GM18873 (cell line): Measurements from ENCODE around the gene FBLN1.
"Not testable (repeated sequence)": the region's sequence is repeated elsewhere in the genome, so short reads cannot be mapped to it uniquely, and the experiment has no call there.

Source experiments
- ATAC-seq: cut with Tn5 transposase; IDR thresholded peaks from one replicate; pipeline ENCODE4 v1.9.1; 2021; ENCODE audit warnings: mild to moderate bottlenecking, moderate library complexity, moderate number of reproducible peaks; ENCODE audit not compliant: unreplicated experiment, low FRiP score

The FBLN1 gene

DNA sequence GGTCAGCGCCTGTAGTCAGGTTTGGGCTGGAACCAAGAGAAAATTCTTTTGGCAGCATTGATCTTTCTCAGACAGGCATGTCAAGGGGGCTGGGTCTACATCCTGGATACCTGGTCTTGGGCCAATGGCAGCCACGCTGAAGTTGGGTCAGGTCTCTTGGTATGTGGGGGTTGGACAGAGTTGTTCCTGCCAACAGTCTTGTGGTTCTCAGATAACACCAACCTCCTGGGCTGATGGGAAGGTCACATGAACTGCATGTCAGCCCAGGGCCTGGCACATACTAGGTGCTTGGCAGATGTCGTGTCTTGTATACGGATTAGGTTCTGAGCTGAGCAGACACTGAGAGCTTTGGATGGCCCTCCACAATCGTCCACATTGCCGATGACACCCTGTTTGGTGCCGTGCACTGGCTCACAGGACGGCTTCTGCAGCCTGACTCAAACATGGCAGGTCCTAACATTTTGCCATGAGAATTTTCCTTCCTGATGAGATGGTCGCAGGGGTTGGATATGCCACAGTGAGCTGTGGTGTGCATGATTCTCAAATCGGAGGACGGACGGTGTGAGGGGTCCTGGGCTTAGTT, 42.0 kb downstream of the FBLN1 start:
- no peak for ATAC-seq

DNA sequence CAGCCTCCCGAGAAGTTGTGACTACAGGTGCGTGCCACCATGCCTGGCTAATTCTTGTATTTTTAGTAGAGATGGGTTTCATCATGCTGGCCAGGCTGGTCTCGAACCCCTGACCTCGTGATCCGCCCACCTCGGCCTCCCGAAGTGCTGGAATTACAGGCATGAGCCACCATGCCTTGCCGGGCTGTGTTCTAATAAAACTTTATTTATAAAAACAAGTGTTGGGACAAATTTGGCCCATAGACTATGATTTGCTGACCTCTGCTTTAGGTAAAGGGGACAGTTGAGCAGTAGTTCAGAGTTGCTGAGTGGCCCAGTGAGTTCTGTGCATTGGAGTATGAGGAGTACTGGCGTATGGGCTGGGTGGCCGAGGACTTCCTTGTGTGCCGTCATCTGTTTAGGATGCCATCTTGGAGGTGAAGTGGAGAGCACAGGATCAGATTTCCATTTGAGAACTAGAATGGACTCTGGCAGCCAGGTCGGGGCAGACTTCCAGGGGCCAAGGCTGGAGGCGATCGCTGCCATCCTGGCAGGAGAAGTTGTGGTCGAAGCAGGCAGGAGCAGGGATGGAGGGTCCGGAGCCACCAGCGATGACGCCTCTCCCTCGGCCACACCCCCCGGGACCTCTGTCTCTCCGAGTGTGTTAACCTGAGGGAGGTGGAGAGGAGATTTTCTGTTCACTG, 43.8 kb downstream of the FBLN1 start:
- ATAC-seq: no peak

DNA sequence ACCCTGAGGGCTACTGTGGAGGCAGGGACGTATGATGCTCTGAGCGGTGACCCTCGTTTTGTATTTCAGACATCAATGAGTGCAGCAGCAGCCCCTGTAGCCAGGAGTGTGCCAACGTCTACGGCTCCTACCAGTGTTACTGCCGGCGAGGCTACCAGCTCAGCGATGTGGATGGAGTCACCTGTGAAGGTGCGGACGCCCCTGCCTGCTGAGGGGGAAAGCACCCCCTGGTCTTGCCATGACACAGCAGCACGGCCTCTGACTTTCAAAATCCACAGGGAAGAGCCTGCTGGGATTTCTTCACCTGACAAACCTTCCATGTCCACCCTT, 44.3 kb downstream of the FBLN1 start:
- ATAC-seq: no peak

- ATAC-seq: no peak
Observed at GRCh38 chr22:45547731-45548130, 45.0 kb downstream of the FBLN1 start.

GRCh38 chr22:45548247-45548840, 45.7 kb downstream of the FBLN1 start:
- ATAC-seq: no peak

GRCh38 chr22:45548991-45549761, 46.5 kb downstream of the FBLN1 start:
- ATAC-seq: no peak

- no peak for ATAC-seq
Observed at GRCh38 chr22:45549762-45550378, 47.2 kb downstream of the FBLN1 start.

- ATAC-seq: no peak
Observed at GRCh38 chr22:45550416-45550815, 47.7 kb downstream of the FBLN1 start.

DNA sequence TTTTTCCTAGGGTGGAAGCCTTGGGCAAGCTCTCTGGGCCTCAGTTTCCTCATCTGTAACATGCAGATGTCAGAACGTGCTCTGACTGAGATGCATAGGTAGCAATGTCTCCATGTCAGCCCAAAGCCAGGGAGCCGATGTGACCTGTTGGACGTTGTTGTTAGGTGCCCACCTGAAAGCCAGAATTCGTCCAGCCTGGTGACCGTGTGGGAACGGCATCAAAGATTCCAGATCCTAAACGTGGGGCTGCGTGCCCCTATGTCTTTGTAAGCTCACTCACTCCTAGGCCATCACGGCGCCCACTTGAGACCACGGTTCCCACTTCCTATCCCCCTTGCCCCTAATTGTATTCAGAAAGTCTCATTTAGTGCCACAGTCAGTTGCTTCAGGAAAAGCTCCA, 48.2 kb downstream of the FBLN1 start:
- ATAC-seq: no peak

GRCh38 chr22:45551310-45552016, 48.8 kb downstream of the FBLN1 start:
- no peak for ATAC-seq

GRCh38 chr22:45552017-45552411, 49.3 kb downstream of the FBLN1 start:
- no peak for ATAC-seq

DNA sequence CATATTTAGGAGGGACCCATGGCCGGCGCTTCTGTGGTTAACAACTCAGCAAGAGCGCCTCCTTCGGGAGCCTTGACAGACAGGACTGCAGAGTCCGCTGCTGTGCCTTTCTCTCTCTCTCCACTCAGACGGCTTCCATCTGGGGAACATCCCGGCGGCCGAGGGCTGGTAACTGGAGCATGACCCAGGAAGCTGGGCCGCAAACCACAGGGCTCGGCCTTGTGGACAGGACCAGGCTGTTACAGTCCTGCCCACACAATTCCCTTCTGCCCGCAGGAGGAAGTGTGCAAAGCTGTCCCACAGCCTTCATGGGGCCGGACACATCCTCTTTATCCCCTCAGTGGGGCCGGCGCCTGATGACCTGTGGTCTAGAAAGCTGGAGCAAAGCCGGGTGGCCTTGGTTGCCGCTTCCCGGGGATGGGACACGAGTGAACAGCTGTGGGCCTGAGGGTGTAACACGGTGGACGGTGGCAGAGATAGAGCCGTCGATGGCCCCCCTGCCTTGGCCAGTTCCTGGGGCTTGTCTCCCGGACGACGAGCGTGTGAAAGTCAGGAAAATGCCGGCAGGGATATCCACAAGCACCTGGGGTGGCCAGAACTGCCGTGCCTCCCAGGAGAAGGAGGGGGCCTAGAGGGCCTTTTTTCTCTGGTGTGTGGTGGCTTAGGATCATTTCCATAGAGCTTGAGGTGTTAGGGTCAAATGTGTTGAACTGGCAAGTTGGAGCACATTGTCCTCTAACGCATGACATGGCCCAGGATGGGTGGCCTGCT, 50.1 kb downstream of the FBLN1 start:
- no peak for ATAC-seq

DNA sequence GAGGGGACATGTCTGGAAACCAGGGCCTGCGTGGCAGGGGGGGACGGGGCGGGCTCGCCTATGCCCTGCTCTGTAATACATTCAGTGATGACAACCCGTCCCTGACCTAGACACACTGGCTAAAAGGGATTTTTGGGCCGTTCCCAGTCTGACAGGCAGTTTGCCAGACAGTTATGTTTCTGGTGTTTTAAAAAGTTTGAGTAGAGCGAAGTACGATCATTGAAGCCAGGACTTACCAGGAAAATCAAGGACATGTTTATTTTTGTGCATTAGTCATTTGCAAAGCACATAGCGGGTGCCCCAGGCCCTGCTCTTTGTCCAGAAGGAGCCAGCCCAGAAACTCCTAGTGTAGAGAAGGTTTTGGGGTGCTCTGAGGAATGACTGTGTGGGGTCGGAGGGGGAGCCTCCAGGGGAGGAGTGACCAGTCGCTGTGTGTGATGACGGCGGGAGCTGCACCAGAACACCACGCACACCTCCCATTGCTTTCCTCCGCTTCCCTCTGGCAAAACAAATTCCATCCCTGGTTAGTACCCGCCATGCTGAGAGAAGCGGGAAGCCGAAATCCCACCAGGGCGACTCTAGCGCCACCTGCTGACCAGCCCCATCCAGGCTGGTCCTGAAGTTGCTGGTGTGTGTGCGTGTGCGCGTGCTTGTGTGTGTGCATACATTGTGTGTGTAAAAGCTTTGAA, 50.8 kb downstream of the FBLN1 start:
- no peak for ATAC-seq

- no peak for ATAC-seq
Observed at GRCh38 chr22:45554040-45554406, 51.3 kb downstream of the FBLN1 start.

GRCh38 chr22:45554861-45555260, 52.2 kb downstream of the FBLN1 start:
- no peak for ATAC-seq

DNA sequence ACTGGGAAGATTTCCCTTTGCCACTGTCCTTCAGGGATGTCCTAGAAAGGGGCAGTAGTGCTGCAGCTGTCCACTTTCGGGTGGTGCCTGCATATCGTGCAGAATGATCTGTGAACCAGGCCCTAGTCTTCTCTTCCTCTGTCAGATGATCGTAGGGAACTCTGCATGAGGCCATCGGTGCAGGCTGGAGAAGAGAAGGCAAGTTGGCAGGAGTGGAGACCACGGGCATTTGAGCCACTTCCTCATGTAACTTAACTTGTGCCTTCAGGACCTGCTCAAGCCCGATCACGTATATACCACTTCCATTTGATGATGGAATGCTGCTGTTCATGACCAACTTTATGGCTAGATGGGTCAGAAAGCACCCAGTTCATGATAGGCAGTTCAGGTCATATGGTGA, 55.2 kb downstream of the FBLN1 start:
- not testable (repeated sequence) for ATAC-seq

GRCh38 chr22:45560092-45560491, 57.4 kb downstream of the FBLN1 start:
- not testable (repeated sequence) for ATAC-seq

DNA sequence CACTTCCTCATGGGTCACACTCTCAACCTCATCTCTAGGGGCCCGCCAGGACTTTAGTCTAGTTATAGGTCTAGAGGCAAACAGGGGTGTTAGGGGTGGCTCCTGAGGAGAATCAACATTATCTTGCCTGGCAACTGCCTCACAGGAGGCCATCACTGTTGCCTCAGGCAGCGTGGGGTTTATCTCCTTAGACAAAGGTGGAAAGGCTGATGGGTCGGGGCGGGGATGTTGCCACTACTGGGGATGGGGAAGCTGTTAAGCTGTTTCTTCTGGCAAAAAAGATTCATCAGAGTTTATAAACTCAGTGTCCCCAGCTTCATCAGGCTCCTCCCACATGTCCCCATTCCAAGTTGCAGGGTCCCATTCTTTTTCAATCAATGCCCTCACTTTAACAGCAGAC, 58.1 kb downstream of the FBLN1 start:
- not testable (repeated sequence) for ATAC-seq

DNA sequence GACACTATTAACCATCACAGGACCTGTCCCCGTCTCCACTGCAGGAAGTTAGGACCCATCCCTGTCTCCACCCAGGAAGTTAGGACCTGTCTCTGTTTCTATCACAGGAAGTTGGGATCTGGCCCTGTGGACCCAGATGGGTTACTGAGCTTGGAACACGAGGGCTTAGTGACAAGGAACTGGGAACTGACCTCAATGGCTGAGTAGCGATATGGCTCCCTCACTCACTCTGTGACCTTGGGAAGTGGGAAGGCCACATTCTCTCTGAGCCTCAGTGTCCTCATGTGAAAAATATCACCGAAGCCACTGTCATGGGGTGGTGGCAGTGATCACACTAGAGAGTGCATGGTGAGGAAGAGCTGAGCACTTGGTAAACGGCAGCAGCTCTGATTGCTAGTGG, 59.4 kb downstream of the FBLN1 start:
- no peak for ATAC-seq
